Measurements from ENCODE around the gene HOXA11. TPM values are rescaled to one million over a fixed set of nuclear protein-coding genes. Genes with fewer than 3 reads are reported as not detected.
A peak's percentile ranks its signal among the peaks of the same experiment; 100 is the strongest.

HOXA11 gene
- polyA plus RNA-seq, 1 donor from 2014 or later = not detected

GRCh38 chr7:27213433-27214238, 28.6 kb upstream of the HOXA11 start:
- Histone ChIP-seq H3K4me3 (ENCODE audit: low read length) (no peak overlapping the region), H3K4me2 (ENCODE audit: low read length) (no peak overlapping the region)

GRCh38 chr7:27212497-27213432, 27.7 kb upstream of the HOXA11 start:
- Histone ChIP-seq H3K9me3 (ENCODE audit: low read length) (no peaks in the 10 kb centered on the region), H3K9ac (ENCODE audit: low read length) (no peak overlapping the region), H3K36me3 (ENCODE audit: insufficient read depth, low read length) (no peaks in the 10 kb centered on the region), H3F3A (ENCODE audit: insufficient read depth, low read length, poor library complexity, severe bottlenecking) (no peaks in the 10 kb centered on the region), H3K27ac (ENCODE audit: low read length) (no peak overlapping the region), H3K27me3 (ENCODE audit: insufficient read depth, low read depth, low read length) (peaks cover 99% of the 10 kb centered on the region), H3K4me3 (ENCODE audit: low read length) (no peak overlapping the region), H3K9me2 (ENCODE audit: insufficient read depth, low read length) (no peaks in the 10 kb centered on the region), H3K4me2 (ENCODE audit: low read length) (no peak overlapping the region), H4K20me1 (ENCODE audit: insufficient read depth) (no peaks in the 10 kb centered on the region), H2AFZ (ENCODE audit: low read depth, low read length) (no peak overlapping the region), H3K79me2 (replicated peaks; ENCODE audit: insufficient read depth, low read length) (no peaks in the 10 kb centered on the region)
- no peak for TF ChIP-seq POLR2AphosphoS5 (IDR thresholded peaks at IDR 0.05)
- TF ChIP-seq RAD21 (conservative IDR thresholded peaks at IDR 0.05) = no peak
- no peak for TF ChIP-seq REST (IDR thresholded peaks at IDR 0.05; ENCODE audit: borderline replicate concordance)
- no peak for TF ChIP-seq EZH2 (IDR thresholded peaks at IDR 0.05; ENCODE audit: borderline replicate concordance, insufficient read depth, low read length, poor library complexity, severe bottlenecking)
- TF ChIP-seq, protein P1, sequence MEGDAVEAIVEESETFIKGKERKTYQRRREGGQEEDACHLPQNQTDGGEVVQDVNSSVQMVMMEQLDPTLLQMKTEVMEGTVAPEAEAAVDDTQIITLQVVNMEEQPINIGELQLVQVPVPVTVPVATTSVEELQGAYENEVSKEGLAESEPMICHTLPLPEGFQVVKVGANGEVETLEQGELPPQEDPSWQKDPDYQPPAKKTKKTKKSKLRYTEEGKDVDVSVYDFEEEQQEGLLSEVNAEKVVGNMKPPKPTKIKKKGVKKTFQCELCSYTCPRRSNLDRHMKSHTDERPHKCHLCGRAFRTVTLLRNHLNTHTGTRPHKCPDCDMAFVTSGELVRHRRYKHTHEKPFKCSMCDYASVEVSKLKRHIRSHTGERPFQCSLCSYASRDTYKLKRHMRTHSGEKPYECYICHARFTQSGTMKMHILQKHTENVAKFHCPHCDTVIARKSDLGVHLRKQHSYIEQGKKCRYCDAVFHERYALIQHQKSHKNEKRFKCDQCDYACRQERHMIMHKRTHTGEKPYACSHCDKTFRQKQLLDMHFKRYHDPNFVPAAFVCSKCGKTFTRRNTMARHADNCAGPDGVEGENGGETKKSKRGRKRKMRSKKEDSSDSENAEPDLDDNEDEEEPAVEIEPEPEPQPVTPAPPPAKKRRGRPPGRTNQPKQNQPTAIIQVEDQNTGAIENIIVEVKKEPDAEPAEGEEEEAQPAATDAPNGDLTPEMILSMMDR (IDR thresholded peaks at IDR 0.05; ENCODE audit: poor library complexity, severe bottlenecking) = no peak

More at GRCh38 chr7:27213433-27214238, 28.6 kb upstream of the HOXA11 start:
- Histone ChIP-seq H2AFZ (ENCODE audit: low read depth, low read length) (no peak overlapping the region), H3K9me2 (ENCODE audit: insufficient read depth, low read length) (no peaks in the 10 kb centered on the region), H3K27ac (ENCODE audit: low read length) (no peak overlapping the region), H3K9me3 (ENCODE audit: low read length) (no peaks in the 10 kb centered on the region), H3K79me2 (replicated peaks; ENCODE audit: insufficient read depth, low read length) (no peaks in the 10 kb centered on the region), H3K36me3 (ENCODE audit: insufficient read depth, low read length) (no peaks in the 10 kb centered on the region), H3K27me3 (ENCODE audit: insufficient read depth, low read depth, low read length) (peaks cover 99% of the 10 kb centered on the region), H3F3A (ENCODE audit: insufficient read depth, low read length, poor library complexity, severe bottlenecking) (no peaks in the 10 kb centered on the region), H3K9ac (ENCODE audit: low read length) (no peak overlapping the region), H4K20me1 (ENCODE audit: insufficient read depth) (no peaks in the 10 kb centered on the region)
- TF ChIP-seq EZH2 (IDR thresholded peaks at IDR 0.05; ENCODE audit: borderline replicate concordance, insufficient read depth, low read length, poor library complexity, severe bottlenecking) = peak; percentile 30
- TF ChIP-seq MXI1 (conservative IDR thresholded peaks at IDR 0.05; ENCODE audit: poor library complexity, severe bottlenecking) = no peak
